PFSK-1 (cell line): ENCODE data around the gene FMR1NB.

Source experiments
- POLR2AphosphoS5 ChIP-seq: IDR thresholded peaks from 2 replicates; pipeline ENCODE4 v1.6.1; 2012; ENCODE audit warnings: low read depth, mild to moderate bottlenecking, control low read depth, low read length, moderate library complexity
- SIN3A ChIP-seq: IDR thresholded peaks from 2 replicates; pipeline ENCODE4 v1.6.1; 2012; ENCODE audit warnings: mild to moderate bottlenecking, low read length, moderate library complexity, borderline replicate concordance; ENCODE audit not compliant: insufficient read depth
- TF ChIP-seq, protein P1 (sequence below), 2 experiments: IDR thresholded peaks; 2 replicates each; pipeline versions ENCODE4 v1.6.1 to v1.8.0; 2011 to 2012; ENCODE audit warnings: low read depth in 2 of 2, low read length in 2 of 2, control low read depth in 1 of 2, inconsistent platforms in 1 of 2, mild to moderate bottlenecking in 1 of 2, moderate library complexity in 1 of 2; ENCODE audit not compliant: insufficient read depth in 1 of 2

DNA sequence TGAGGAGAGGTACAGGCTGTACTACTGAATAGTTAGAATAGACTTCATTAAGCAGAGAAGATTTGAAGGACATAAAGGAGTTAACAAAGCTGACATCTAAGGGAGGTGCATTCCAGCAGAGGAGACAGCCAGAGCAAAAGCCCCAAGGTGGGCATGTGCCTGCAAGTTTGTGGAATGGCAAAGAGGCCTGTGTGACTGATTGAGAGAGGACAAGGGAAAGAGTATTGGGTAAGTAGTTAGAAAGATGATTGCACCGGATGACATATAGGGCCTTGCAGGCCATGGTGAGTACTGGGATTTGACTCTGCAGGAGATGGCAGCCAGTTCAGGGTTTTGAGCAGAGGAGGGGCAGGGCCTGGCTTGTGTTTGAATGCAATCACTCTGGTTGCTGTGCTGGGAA, 55.9 kb downstream of the FMR1NB start:
- TF ChIP-seq SIN3A (no peak), POLR2AphosphoS5 (no peak)
- TF ChIP-seq, protein P1, sequence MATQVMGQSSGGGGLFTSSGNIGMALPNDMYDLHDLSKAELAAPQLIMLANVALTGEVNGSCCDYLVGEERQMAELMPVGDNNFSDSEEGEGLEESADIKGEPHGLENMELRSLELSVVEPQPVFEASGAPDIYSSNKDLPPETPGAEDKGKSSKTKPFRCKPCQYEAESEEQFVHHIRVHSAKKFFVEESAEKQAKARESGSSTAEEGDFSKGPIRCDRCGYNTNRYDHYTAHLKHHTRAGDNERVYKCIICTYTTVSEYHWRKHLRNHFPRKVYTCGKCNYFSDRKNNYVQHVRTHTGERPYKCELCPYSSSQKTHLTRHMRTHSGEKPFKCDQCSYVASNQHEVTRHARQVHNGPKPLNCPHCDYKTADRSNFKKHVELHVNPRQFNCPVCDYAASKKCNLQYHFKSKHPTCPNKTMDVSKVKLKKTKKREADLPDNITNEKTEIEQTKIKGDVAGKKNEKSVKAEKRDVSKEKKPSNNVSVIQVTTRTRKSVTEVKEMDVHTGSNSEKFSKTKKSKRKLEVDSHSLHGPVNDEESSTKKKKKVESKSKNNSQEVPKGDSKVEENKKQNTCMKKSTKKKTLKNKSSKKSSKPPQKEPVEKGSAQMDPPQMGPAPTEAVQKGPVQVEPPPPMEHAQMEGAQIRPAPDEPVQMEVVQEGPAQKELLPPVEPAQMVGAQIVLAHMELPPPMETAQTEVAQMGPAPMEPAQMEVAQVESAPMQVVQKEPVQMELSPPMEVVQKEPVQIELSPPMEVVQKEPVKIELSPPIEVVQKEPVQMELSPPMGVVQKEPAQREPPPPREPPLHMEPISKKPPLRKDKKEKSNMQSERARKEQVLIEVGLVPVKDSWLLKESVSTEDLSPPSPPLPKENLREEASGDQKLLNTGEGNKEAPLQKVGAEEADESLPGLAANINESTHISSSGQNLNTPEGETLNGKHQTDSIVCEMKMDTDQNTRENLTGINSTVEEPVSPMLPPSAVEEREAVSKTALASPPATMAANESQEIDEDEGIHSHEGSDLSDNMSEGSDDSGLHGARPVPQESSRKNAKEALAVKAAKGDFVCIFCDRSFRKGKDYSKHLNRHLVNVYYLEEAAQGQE (IDR thresholded peaks at IDR 0.05; ENCODE audit: insufficient read depth in 1 of 2, low read depth in 2 of 2, low read length in 2 of 2): no peak
